Hepatocyte (in vitro differentiated cells): Measurements from ENCODE around the gene RREB1. TPM values are rescaled to one million over a fixed set of nuclear protein-coding genes. Genes with fewer than 3 reads are reported as not detected.

Source experiments
- DNase-seq: peaks from one replicate; pipeline ENCODE4 v3.0.0-alpha.2; 2016; ENCODE audit warnings: low spot score
- H2AFZ ChIP-seq: fragments of 200-600 bp; sonication (generic); 2 replicates; pipeline ENCODE4 v1.6.0; 2016; ENCODE audit warnings: antibody characterized with exemption, mild to moderate bottlenecking
- H3K27ac ChIP-seq: fragments of 200-600 bp; sonication (generic); 2 replicates; pipeline ENCODE4 v1.5.1; 2016; ENCODE audit warnings: mild to moderate bottlenecking
- H3K27me3 ChIP-seq: fragments of 200-600 bp; sonication (generic); 2 replicates; pipeline ENCODE4 v1.6.1; 2016
- H3K36me3 ChIP-seq: fragments of 200-600 bp; sonication (generic); replicated peaks from 2 replicates; pipeline ENCODE4 v1.5.1; 2016; ENCODE audit warnings: low read depth; ENCODE audit not compliant: insufficient read depth
- H3K4me1 ChIP-seq: fragments of 200-600 bp; sonication (generic); 2 replicates; pipeline ENCODE4 v1.5.1; 2016; ENCODE audit warnings: mild to moderate bottlenecking, moderate library complexity; ENCODE audit not compliant: insufficient read depth
- H3K4me2 ChIP-seq: fragments of 200-600 bp; sonication (generic); 2 replicates; pipeline ENCODE4 v1.6.0; 2016
- H3K4me3 ChIP-seq: fragments of 200-600 bp; sonication (generic); 2 replicates; pipeline ENCODE4 v1.5.1; 2016; ENCODE audit warnings: mild to moderate bottlenecking
- H3K79me2 ChIP-seq: fragments of 200-600 bp; sonication (generic); 2 replicates; pipeline ENCODE4 v1.6.0; 2017; ENCODE audit warnings: mild to moderate bottlenecking
- H3K9me2 ChIP-seq: fragments of 200-600 bp; sonication (generic); replicated peaks from 2 replicates; pipeline ENCODE4 v1.6.0; 2017; ENCODE audit warnings: mild to moderate bottlenecking; ENCODE audit not compliant: insufficient read depth
- H3K9me3 ChIP-seq: fragments of 200-600 bp; sonication (generic); 2 replicates; pipeline ENCODE4 v1.5.1; 2016; ENCODE audit warnings: low read depth, mild to moderate bottlenecking
- H4K20me1 ChIP-seq: fragments of 200-600 bp; sonication (generic); 2 replicates; pipeline ENCODE4 v1.6.0; 2016; ENCODE audit warnings: mild to moderate bottlenecking; ENCODE audit not compliant: insufficient read depth, poor library complexity, severe bottlenecking
- CTCF ChIP-seq: fragments of 200-600 bp; sonication (generic); IDR thresholded peaks from 2 replicates; pipeline ENCODE4 v1.5.1; 2016; ENCODE audit warnings: antibody characterized with exemption, mild to moderate bottlenecking; ENCODE audit not compliant: poor library complexity
- EZH2 ChIP-seq: fragments of 200-600 bp; sonication (generic); IDR thresholded peaks from 2 replicates; pipeline ENCODE4 v1.6.1; 2016; ENCODE audit warnings: antibody characterized with exemption, mild to moderate bottlenecking, borderline replicate concordance
- EZH2phosphoT487 ChIP-seq: fragments of 200-600 bp; sonication (generic); IDR thresholded peaks from one replicate; pipeline ENCODE4 v1.6.1; 2018; ENCODE audit warnings: antibody characterized with exemption, mild to moderate bottlenecking, low read depth, moderate library complexity; ENCODE audit not compliant: unreplicated experiment, severe bottlenecking
- WGBS: methylation state at CpG from one replicate; pipeline ENCODE4 v1.1.6; 2016; ENCODE audit warnings: low lambda C conversion rate; ENCODE audit errors: missing lambda C conversion rate; 5-methylcytosine and 5-hydroxymethylcytosine counted together
- polyA plus RNA-seq: library from polyadenylated mRNA; unstranded; fragments of >200 nt; fragmentation: Nextera tagmentation; extraction: Ambion mirVana; gene quantifications from 2 replicates; pipeline ENCODE4 v1.2.1, GENCODE V29; 2016
- total RNA-seq: library from RNA; depleted of rRNA; stranded (reverse); fragments of >200 nt; gene quantifications from 2 replicates; pipeline ENCODE4 v1.2.3, GENCODE V29; 2014

The RREB1 gene
- total and polyA plus RNA-seq, 2 experiments from 2014 or later = 15.2 to 28.7 TPM

GRCh38 chr6:7204726-7205125 is 97.0 kb downstream of the RREB1 start:
- peaks cover 4% of the 10 kb centered on the region for H4K20me1 ChIP-seq
- H3K27me3 ChIP-seq = no peaks in the 10 kb centered on the region
- H3K79me2 ChIP-seq = peaks cover 36% of the 10 kb centered on the region
- no peaks in the 10 kb centered on the region for H3K4me1 ChIP-seq
- TF ChIP-seq EZH2phosphoT487 = no peak
- no peak for TF ChIP-seq CTCF
- no peak for TF ChIP-seq EZH2
- WGBS = 83% methylated on average over 3 of the region's 3 CpGs
- H3K36me3 ChIP-seq = no peaks in the 10 kb centered on the region
- no peaks in the 10 kb centered on the region for H3K9me3 ChIP-seq
- no peak overlapping the region for H3K4me3 ChIP-seq
- no peak for DNase-seq
- no peak overlapping the region for H3K4me2 ChIP-seq
- no peak overlapping the region for H3K27ac ChIP-seq
- H3K9me2 ChIP-seq = no peaks in the 10 kb centered on the region
- H2AFZ ChIP-seq = no peak overlapping the region

- WGBS = 91% methylated on average over 4 of the region's 4 CpGs
- H4K20me1 ChIP-seq = no peaks in the 10 kb centered on the region
- no peaks in the 10 kb centered on the region for H3K9me3 ChIP-seq
- no peak overlapping the region for H3K4me2 ChIP-seq
- no peaks in the 10 kb centered on the region for H3K27me3 ChIP-seq
- no peaks in the 10 kb centered on the region for H3K4me1 ChIP-seq
- TF ChIP-seq CTCF (no peak), EZH2phosphoT487 (no peak), EZH2 (no peak)
- H3K27ac ChIP-seq = no peak overlapping the region
- H2AFZ ChIP-seq = no peak overlapping the region
- no peak for DNase-seq
- H3K79me2 ChIP-seq = peaks cover 27% of the 10 kb centered on the region
- no peak overlapping the region for H3K4me3 ChIP-seq
- no peaks in the 10 kb centered on the region for H3K9me2 ChIP-seq
- no peaks in the 10 kb centered on the region for H3K36me3 ChIP-seq
These were observed 100.0 kb downstream of the RREB1 start for GRCh38 chr6:7207720-7208119.

GRCh38 chr6:7213416-7213815 is 105.7 kb downstream of the RREB1 start:
- Histone ChIP-seq H3K4me1 (no peaks in the 10 kb centered on the region), H3K4me2 (no peak overlapping the region), H3K27me3 (no peaks in the 10 kb centered on the region), H3K36me3 (no peaks in the 10 kb centered on the region), H3K27ac (no peak overlapping the region), H3K9me2 (no peaks in the 10 kb centered on the region), H3K9me3 (no peaks in the 10 kb centered on the region), H3K79me2 (peaks cover 7% of the 10 kb centered on the region), H4K20me1 (no peaks in the 10 kb centered on the region), H2AFZ (no peak overlapping the region), H3K4me3 (no peak overlapping the region)
- 100% methylated on average over 2 of the region's 2 CpGs for WGBS
- no peak for TF ChIP-seq EZH2
- TF ChIP-seq EZH2phosphoT487 = no peak
- TF ChIP-seq CTCF = no peak
- DNase-seq = no peak

GRCh38 chr6:7214468-7214867 is 106.7 kb downstream of the RREB1 start:
- no peaks in the 10 kb centered on the region for H3K36me3 ChIP-seq
- H2AFZ ChIP-seq = no peak overlapping the region
- H3K4me3 ChIP-seq = no peak overlapping the region
- TF ChIP-seq EZH2 = no peak
- H4K20me1 ChIP-seq = no peaks in the 10 kb centered on the region
- no peaks in the 10 kb centered on the region for H3K27me3 ChIP-seq
- no peaks in the 10 kb centered on the region for H3K4me1 ChIP-seq
- H3K27ac ChIP-seq = no peak overlapping the region
- peaks cover 5% of the 10 kb centered on the region for H3K79me2 ChIP-seq
- no peak for DNase-seq
- 77% methylated on average over 5 of the region's 5 CpGs for WGBS
- H3K9me2 ChIP-seq = no peaks in the 10 kb centered on the region
- no peak overlapping the region for H3K4me2 ChIP-seq
- H3K9me3 ChIP-seq = no peaks in the 10 kb centered on the region
